NCI-H1694 treated with DMSO at 0.1 percent for 48 hours (cell line): Measurements from ENCODE around the gene GAREM1.

ENCODE experiments used
- DNase-seq: peaks from one replicate; lab custom pipeline; 2025; lab: John Stamatoyannopoulos, UW

The GAREM1 gene

DNA sequence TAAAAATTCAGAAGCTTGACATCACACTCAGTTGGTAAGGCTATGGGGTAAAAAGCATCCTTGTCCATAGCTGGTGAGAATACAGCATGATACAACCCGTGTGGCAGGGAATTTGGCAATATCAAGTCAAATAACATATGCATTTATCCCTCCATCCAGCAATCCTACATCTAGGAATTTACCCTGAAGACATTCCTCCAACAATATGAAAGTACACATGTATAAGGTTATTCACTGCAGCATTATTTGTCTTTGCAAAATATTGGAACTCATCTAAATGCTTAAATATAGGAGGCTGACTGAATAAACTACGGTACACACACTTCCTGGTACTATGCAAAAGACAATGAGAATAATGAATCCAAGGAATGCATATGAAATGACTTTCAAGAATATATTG, 179.9 kb downstream of the GAREM1 start:
- DNase-seq: no peak

DNA sequence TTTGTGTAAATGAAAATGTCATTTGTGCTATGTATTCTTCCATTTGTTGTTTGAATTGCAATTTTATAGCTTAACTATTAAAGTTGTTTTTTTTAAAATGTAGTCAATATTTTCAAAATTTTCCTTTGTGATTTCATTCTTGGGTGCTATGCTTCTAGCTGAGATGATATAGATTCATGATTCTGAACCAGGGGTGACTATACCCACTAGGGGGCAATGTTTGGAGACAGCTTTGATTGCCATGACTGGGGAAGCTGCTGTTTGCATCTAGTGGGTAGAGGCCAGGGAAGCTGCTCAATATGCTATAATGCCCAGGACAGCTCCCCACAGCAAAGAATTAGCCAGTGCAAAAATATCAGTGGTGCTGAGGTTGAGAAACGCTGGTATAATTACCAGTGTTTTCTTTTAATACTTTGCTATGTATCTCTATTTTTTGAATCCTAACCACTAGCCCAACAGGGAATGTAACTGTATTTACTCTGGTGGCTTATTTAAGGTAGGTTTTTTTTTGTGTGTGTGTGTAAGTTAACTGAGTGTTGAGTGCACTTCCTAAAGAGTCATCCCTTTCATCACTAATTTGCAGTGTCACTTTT, 181.1 kb downstream of the GAREM1 start:
- DNase-seq: peak; percentile 58

GRCh38 chr18:32287873-32288272, 182.8 kb downstream of the GAREM1 start:
- DNase-seq: no peak

- DNase-seq: no peak
Observed at GRCh38 chr18:32287249-32287648, 183.4 kb downstream of the GAREM1 start.

DNA sequence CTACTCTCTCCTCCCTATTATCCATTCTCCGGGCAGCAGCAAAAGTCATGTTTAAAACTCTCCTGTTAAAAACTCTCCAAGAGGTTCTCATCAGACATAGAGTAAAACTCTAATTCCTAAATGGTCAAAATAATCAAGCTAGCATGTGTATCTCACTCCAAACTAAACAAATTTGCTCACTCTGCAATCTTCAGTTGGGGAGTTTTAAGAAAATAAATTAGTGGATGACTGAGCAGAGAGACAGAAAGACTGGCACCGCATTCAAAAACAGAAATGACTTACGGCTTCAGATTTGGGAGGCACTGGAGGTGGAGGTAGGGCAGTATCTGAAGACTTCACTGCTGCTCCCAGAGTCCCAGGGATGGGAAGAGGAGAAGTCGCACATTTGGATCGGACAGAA, 183.9 kb downstream of the GAREM1 start:
- no peak for DNase-seq

DNA sequence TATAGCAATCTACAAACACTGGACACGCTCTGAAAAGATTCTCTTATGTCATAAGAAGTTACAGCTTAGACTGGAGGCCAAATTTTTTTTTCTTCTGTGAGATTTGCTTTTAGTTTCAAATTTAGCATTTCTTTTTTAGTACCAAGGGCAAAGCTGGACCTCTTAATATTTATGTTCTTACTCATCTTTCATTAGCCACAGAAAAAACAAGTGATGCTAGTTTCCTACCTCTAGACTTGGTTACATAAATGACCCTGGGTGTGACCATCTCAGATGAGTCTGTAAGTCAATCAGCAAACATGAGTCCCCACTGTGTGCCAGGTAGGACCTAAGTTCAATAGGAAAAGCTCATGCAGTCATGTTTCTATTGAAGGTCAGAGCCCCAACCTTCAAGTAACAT, 186.4 kb downstream of the GAREM1 start:
- no peak for DNase-seq

- DNase-seq: no peak
Observed at GRCh38 chr18:32280911-32281310, 189.8 kb downstream of the GAREM1 start.

- no peak for DNase-seq
Observed at GRCh38 chr18:32280188-32280783, 190.4 kb downstream of the GAREM1 start.

DNA sequence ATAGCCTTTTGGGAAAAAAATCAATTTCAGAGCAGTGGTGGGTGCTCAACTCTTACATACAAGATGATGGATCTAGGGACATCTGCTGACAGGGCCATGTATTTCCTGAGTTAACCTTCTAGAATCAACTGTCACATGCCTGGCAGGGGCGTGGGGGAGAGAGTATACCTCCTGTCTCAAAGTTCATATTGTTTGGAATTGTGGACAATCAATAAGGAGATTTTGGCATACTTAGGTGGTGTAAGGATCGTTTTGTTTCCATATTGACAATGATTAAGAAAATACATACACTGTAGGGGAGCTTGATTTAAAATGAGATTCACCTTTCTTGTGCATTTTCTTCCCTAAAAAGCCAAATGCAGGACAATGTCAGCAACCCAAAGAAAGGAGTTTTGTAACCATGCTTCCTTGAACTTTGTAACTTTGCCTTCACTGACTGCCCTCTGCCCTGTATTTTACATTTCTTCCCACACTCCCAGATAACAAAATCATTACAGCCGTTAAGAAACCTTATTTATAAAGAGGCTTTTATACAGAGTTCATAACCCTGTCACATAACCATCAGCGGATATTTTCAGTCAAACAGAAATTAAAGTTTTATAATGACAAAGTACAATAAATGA, 192.4 kb downstream of the GAREM1 start:
- no peak for DNase-seq

DNA sequence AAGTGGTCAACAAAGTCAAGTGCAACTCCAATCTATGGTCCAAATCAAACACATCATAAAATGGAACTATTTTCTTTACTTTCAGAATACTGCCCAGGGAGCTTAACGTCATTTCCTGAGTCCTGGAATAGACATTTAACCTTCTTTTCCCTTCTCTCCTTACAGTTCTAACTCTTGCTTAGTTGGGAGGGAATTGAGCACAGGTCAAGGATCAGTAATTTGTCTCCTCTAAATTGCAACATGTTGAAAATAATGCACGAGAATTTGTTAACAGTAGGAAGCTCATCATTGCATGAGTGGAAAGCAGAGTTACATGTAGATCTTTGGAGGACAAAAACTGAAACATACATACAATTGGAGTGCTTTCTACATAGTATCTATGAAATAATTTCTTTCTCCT, 193.1 kb downstream of the GAREM1 start:
- DNase-seq: no peak

- DNase-seq: no peak
Observed at GRCh38 chr18:32276906-32277305, 193.8 kb downstream of the GAREM1 start.

DNA sequence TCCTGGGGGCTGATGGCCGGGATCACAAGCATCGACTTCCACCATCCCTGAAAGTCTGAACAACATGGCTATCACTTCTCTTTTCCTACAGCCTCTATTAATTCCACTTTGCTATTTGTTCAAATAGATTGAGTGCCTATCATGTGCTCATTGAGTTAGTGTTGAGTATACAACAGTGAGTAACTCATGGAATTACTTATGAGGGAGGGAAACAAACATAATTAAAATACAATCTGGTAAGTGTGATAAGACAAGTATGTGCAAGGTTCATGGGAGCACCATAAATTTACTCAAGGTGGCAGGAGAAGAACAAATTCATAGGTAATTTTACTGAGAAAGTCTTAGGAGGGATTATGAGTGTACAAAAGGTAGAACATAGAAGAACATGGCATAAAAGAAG, 194.4 kb downstream of the GAREM1 start:
- no peak for DNase-seq

- DNase-seq: no peak
Observed at GRCh38 chr18:32275221-32275620, 195.5 kb downstream of the GAREM1 start.

DNA sequence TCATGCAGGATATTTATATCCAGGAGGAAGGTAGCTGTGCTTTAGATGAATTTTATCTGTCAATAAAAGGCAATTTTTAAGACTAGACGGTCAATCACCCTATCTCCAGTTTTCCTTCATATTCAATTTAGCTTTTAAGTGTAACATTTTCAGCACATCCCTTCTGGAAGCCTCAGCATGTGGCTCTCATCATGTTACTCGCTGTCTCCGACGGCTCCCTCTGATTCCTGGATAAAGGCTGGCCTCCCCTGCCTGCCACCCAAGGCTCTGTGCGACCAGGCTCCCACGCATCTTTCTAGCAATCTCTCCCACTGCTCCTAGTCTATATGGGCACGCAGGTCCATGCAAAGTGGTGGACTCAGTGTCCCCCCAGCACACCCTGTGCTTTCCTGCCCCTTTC, 196.4 kb downstream of the GAREM1 start:
- no peak for DNase-seq

- DNase-seq: peak; percentile 51
Observed at GRCh38 chr18:32271672-32272208, 198.9 kb downstream of the GAREM1 start.

DNA sequence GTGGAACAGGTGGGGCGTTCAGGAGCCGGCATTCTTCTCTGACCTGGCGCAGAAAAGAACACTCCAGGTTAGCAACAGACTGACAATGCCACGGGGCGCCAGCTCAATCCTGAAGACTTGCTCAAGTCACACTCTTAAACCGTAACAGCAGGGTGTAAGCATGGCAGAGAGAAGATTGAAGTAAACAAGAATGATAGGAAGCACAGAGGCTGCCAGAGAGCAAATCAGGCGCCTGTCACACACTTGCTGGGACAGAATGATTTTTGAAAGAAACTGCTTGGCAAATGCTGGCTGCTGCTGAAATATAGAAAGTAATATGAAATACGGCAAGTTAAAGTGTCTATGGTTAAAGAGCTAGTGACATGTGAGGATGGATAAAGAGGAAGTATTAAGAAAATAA, 200.3 kb downstream of the GAREM1 start:
- DNase-seq: no peak

DNA sequence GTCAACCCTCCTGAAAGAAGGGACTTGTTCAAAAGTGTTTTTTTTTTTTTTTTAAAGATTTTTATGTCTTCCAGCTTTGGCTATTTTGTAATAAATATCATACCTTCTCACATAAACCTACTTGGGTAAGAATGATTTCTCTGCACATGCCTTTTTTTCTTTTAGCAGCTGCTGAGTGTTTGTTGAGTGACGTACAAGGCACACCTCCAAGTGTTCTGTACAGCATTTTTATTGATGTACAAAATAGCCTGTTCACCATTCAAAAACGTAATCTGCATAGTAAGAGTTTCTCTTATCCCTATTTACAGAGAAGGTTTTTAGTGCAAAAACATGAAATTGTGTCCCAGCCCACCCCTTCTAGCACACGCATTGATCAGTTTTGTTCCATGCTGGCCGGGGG, 203.2 kb downstream of the GAREM1 start:
- no peak for DNase-seq

DNA sequence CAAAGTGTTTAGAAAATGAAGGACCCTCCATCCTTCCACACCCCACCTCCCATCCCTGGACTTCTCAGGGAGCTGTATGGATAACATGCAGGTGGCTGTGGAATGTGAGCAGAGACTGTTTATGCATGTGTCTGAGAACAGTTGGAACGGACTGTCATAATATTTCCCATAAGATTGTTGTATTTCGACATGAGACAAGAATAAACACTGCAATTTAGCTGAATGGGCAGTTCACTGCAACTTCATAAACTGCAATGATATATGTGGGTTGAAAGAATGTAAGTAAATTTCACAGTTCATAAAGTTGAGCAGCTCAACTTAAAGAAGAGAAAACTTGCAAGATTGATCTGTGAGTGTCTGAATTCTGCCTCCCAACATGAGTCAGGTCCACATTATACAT, 206.3 kb downstream of the GAREM1 start:
- no peak for DNase-seq

DNA sequence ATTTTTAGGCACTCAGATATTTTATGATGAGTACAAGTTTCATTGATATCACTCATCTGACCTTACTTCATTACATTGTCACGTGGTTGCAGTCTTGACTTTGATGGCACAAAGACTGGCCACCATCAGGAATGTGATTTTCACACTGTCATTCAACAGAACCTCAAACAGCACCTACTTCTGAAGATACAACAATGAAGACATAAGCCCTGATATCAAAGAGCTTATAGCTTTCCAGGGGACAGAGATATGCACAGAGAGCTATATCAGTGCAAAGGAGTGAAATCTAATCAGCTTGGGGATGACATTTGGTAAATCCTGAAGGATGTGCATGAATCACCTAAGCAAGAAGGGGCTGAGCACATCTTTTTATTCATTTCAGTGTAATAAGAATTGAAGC, 208.6 kb downstream of the GAREM1 start:
- no peak for DNase-seq

- no peak for DNase-seq
Observed at GRCh38 chr18:32261003-32261402, 209.7 kb downstream of the GAREM1 start.

- no peak for DNase-seq
Observed at GRCh38 chr18:32259553-32259952, 211.1 kb downstream of the GAREM1 start.

- DNase-seq: no peak
Observed at GRCh38 chr18:32258558-32259204, 212.0 kb downstream of the GAREM1 start.

GRCh38 chr18:32258148-32258547, 212.5 kb downstream of the GAREM1 start:
- no peak for DNase-seq
